Liver (tissue), 3 donors: ENCODE results near the gene SHTN1.

Experiments
- CTCF ChIP-seq: fragments of 150-350 bp; IDR thresholded peaks from 2 replicates; pipeline ENCODE4 v1.5.1; 2017; ENCODE audit warnings: improper control_type of control experiment, low read depth, low read length; ENCODE audit not compliant: missing input control
- HNF4G ChIP-seq: IDR thresholded peaks from 2 replicates; pipeline ENCODE4 v1.6.1; 2016; ENCODE audit warnings: antibody characterized with exemption
- JUND ChIP-seq, 2 donors: IDR thresholded peaks; 2 replicates each; pipeline ENCODE4 v1.6.1; 2016; ENCODE audit warnings: antibody characterized with exemption in 2 of 2
- MAX ChIP-seq: IDR thresholded peaks from 2 replicates; pipeline ENCODE4 v1.6.1; 2016; ENCODE audit warnings: antibody characterized with exemption
- RAD21 ChIP-seq, 2 donors: IDR thresholded peaks; 2 replicates each; pipeline ENCODE4 v1.6.1; 2016; ENCODE audit warnings: antibody characterized with exemption in 2 of 2, mild to moderate bottlenecking in 2 of 2
- REST ChIP-seq: IDR thresholded peaks from 2 replicates; pipeline ENCODE4 v1.6.1; 2016; ENCODE audit warnings: antibody characterized with exemption, mild to moderate bottlenecking
- TAF1 ChIP-seq: conservative IDR thresholded peaks from 2 replicates; pipeline ENCODE4 v1.6.1; 2016; ENCODE audit warnings: antibody characterized with exemption, mild to moderate bottlenecking
- YY1 ChIP-seq: IDR thresholded peaks from 2 replicates; pipeline ENCODE4 v1.6.1; 2016; ENCODE audit warnings: antibody characterized with exemption, mild to moderate bottlenecking
- donor health status: healthy.
- donor health status: healthy.

- TF ChIP-seq CTCF (no peak), MAX (no peak), RAD21 (IDR thresholded peaks at IDR 0.05) (no peak), JUND (IDR thresholded peaks at IDR 0.05) (no peak), REST (no peak), TAF1 (no peak), YY1 (no peak), HNF4G (no peak)
These were observed 73.2 kb downstream of the SHTN1 start for GRCh38 chr10:116931806-116932205.
